Thymus (tissue), 14 donors: ENCODE measurements around the gene SCN1B. TPM values are rescaled to one million over a fixed set of nuclear protein-coding genes. Genes with fewer than 3 reads are reported as not detected.

ENCODE experiments used
- DNase-seq, 9 donors: peaks; one replicate each; pipeline ENCODE4 v3.0.0-alpha.2; 2013; ENCODE audit warnings: low spot score in 9 of 9, low read depth in 6 of 9, missing footprints in 1 of 9
- H3K27ac ChIP-seq, 2 donors: one replicate each; pipeline ENCODE4 v1.5.1; 2013; ENCODE audit warnings: control low read depth in 1 of 2, low read depth in 1 of 2, low read length in 1 of 2, mild to moderate bottlenecking in 1 of 2, moderate library complexity in 1 of 2
- H3K27me3 ChIP-seq, 2 donors: one replicate each; pipeline ENCODE4 v1.5.1; 2013; ENCODE audit warnings: low read length in 1 of 2; ENCODE audit not compliant: control insufficient read depth in 2 of 2, insufficient read depth in 1 of 2
- H3K36me3 ChIP-seq, 2 donors: one replicate each; pipeline ENCODE4 v1.5.1; 2013; ENCODE audit warnings: low read length in 1 of 2, mild to moderate bottlenecking in 1 of 2, moderate library complexity in 1 of 2; ENCODE audit not compliant: control insufficient read depth in 2 of 2, insufficient read depth in 2 of 2
- H3K4me1 ChIP-seq, 2 donors: one replicate each; pipeline ENCODE4 v1.5.1; 2013; ENCODE audit warnings: low read length in 2 of 2; ENCODE audit not compliant: control insufficient read depth in 2 of 2, insufficient read depth in 2 of 2
- H3K4me3 ChIP-seq, 2 donors: one replicate each; pipeline ENCODE4 v1.5.1; 2013; ENCODE audit warnings: low read length in 2 of 2, control low read depth in 1 of 2, mild to moderate bottlenecking in 1 of 2
- H3K9me3 ChIP-seq, 2 donors: one replicate each; pipeline ENCODE4 v1.5.1; 2013; ENCODE audit warnings: low read length in 1 of 2, mild to moderate bottlenecking in 1 of 2; ENCODE audit not compliant: control insufficient read depth in 2 of 2, insufficient read depth in 1 of 2
- whole genome bisulfite sequencing: extraction: QIAGEN DNeasy Blood & Tissue Kit; methylation state at CpG from one replicate; pipeline ENCODE4 v1.1.7; 2013; 5-methylcytosine and 5-hydroxymethylcytosine counted together
- long read RNA-seq, 10 donors: transcript quantifications; one replicate each; lab custom pipeline, GENCODE V29; 2026
- polyA plus RNA-seq: library from polyadenylated mRNA; stranded (reverse); fragments of 200-250 nt; gene quantifications from one replicate; pipeline ENCODE4 v1.2.3, GENCODE V29; 2013
- total RNA-seq: library from RNA; stranded (reverse); fragments of 120-200 nt; gene quantifications from one replicate; pipeline ENCODE4 v1.2.4, GENCODE V29; 2013
- donor health status: healthy.

The SCN1B gene
- 0.28 TPM for total RNA-seq
- 3.4 TPM for polyA plus RNA-seq
- long read RNA-seq, donor 1 = 0 reads
- long read RNA-seq, donor 2, partial matches to known transcripts = 0 of 1 reads
- long read RNA-seq, donor 2, other reads (novel, unspliced or antisense) = 0 of 1 reads
- long read RNA-seq, donor 3 = 0 reads
- long read RNA-seq, donor 4 = 0 reads
- long read RNA-seq, donor 5 = 0 reads
- long read RNA-seq, donor 6, partial matches to known transcripts = 0 of 1 reads
- long read RNA-seq, donor 6, other reads (novel, unspliced or antisense) = 0 of 1 reads
- long read RNA-seq, donor 7, partial matches to known transcripts = 0 of 1 reads
- long read RNA-seq, donor 7, other reads (novel, unspliced or antisense) = 0 of 1 reads
- long read RNA-seq, donor 8 = 0 reads
- long read RNA-seq, donor 9 = 0 reads
- long read RNA-seq, donor 10 = 0 reads

GRCh38 chr19:35030257-35031071 is at the start of gene SCN1B:
Gene SCN1B, plus strand, starts transcription at chr19:35030470. Its CDS starts 351 bp downstream, at chr19:35030821.
- no peak within 1 kb of the TSS for H3K27ac ChIP-seq

GRCh38 chr19:34982275-34982674 is 48.0 kb upstream of the SCN1B start:
- Histone ChIP-seq H3K9me3 (no peaks in the 10 kb centered on the region), H3K4me1 (peaks cover 4 to 7% of the 10 kb centered on the region in 2 donors), H3K27ac (no peak overlapping the region), H3K4me3 (no peak overlapping the region), H3K27me3 (no peaks in the 10 kb centered on the region), H3K36me3 (no peaks in the 10 kb centered on the region)
- no peak for DNase-seq
- WGBS = 94% methylated on average over 5 of the region's 5 CpGs

More at GRCh38 chr19:35030257-35031071, at the start of gene SCN1B:
- DNase-seq = peak in 1 of 9 donors; percentile 15
- WGBS = under 1% methylated on average over 118 of the region's 118 CpGs
- Histone ChIP-seq H3K4me1 (no peaks in the 10 kb centered on the region), H3K27me3 (peaks cover 36 to 49% of the 10 kb centered on the region in 2 donors), H3K4me3 (peak within 1 kb of the TSS in 1 of 2 donors; percentile 42), H3K9me3 (no peaks in the 10 kb centered on the region), H3K36me3 (peaks cover 22 to 23% of the 10 kb centered on the region in 2 donors)

- WGBS = 96% methylated on average over 4 of the region's 4 CpGs
Measured at GRCh38 chr19:34983786-34984185, 46.5 kb upstream of the SCN1B start.

GRCh38 chr19:34984287-34984686 is 46.0 kb upstream of the SCN1B start:
- DNase-seq = no peak
- 99% methylated on average over 3 of the region's 3 CpGs for WGBS

More at GRCh38 chr19:34983786-34984185, 46.5 kb upstream of the SCN1B start:
- Histone ChIP-seq H3K4me3 (no peak overlapping the region), H3K27ac (no peak overlapping the region), H3K9me3 (no peaks in the 10 kb centered on the region), H3K27me3 (no peaks in the 10 kb centered on the region), H3K36me3 (no peaks in the 10 kb centered on the region), H3K4me1 (peaks cover 4 to 7% of the 10 kb centered on the region in 2 donors)
- DNase-seq = no peak

GRCh38 chr19:34985249-34986022 is 44.8 kb upstream of the SCN1B start:
- H3K27ac ChIP-seq = peak overlapping the region; percentile 68 to 73
- peak in 1 of 9 donors; percentile 52 for DNase-seq
- H3K4me3 ChIP-seq = no peak overlapping the region
- no peaks in the 10 kb centered on the region for H3K9me3 ChIP-seq
- 18% methylated on average over 7 of the region's 7 CpGs for WGBS
- no peaks in the 10 kb centered on the region for H3K27me3 ChIP-seq
- H3K4me1 ChIP-seq = peaks cover 4 to 7% of the 10 kb centered on the region in 2 donors
- H3K36me3 ChIP-seq = no peaks in the 10 kb centered on the region

More at GRCh38 chr19:34984287-34984686, 46.0 kb upstream of the SCN1B start:
- no peaks in the 10 kb centered on the region for H3K36me3 ChIP-seq
- no peak overlapping the region for H3K4me3 ChIP-seq
- H3K4me1 ChIP-seq = peaks cover 4 to 7% of the 10 kb centered on the region in 2 donors
- no peaks in the 10 kb centered on the region for H3K27me3 ChIP-seq
- H3K9me3 ChIP-seq = no peaks in the 10 kb centered on the region
- H3K27ac ChIP-seq = no peak overlapping the region

GRCh38 chr19:34988119-34988518 is 42.2 kb upstream of the SCN1B start:
- DNase-seq = no peak

DNA sequence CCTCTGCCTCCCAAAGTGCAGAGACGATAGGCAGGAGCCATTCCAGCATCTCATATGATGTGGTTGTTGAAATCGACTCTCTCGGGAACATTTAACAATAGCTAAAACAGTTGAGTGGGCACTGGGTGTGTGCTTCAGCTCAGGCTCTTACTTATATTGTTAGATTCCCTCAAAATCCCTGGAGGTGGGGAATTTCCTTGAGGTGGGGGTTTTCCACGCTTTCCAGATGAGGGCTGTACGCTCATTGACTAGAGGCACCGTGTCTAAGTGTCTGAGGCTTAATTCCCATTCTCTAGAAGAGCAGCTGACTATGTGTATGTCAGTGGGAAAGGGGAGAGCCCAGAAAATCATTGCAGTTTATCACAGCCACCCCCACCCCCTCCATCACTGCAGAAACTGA is 41.0 kb upstream of the SCN1B start:
- 90% methylated on average over 6 of the region's 6 CpGs for WGBS

More at GRCh38 chr19:34988119-34988518, 42.2 kb upstream of the SCN1B start:
- Histone ChIP-seq H3K27ac (no peak overlapping the region), H3K36me3 (no peaks in the 10 kb centered on the region), H3K4me1 (peaks cover 4 to 9% of the 10 kb centered on the region in 2 donors), H3K4me3 (no peak overlapping the region), H3K9me3 (no peaks in the 10 kb centered on the region), H3K27me3 (no peaks in the 10 kb centered on the region)
- 100% methylated on average over 1 of the region's 1 CpG for WGBS

GRCh38 chr19:34990578-34991192 is 39.6 kb upstream of the SCN1B start:
- H3K9me3 ChIP-seq = peaks cover 0 to 13% of the 10 kb centered on the region in 2 donors
- no peak overlapping the region for H3K27ac ChIP-seq
- H3K4me1 ChIP-seq = peaks cover 3 to 10% of the 10 kb centered on the region in 2 donors
- H3K27me3 ChIP-seq = no peaks in the 10 kb centered on the region
- no peak overlapping the region for H3K4me3 ChIP-seq
- 91% methylated on average over 13 of the region's 13 CpGs for WGBS
- no peak for DNase-seq
- H3K36me3 ChIP-seq = no peaks in the 10 kb centered on the region

More for the DNA sequence above, 41.0 kb upstream of the SCN1B start:
- Histone ChIP-seq H3K27ac (no peak overlapping the region), H3K27me3 (no peaks in the 10 kb centered on the region), H3K9me3 (peaks cover 0 to 2% of the 10 kb centered on the region in 2 donors), H3K36me3 (no peaks in the 10 kb centered on the region), H3K4me1 (peaks cover 4 to 10% of the 10 kb centered on the region in 2 donors), H3K4me3 (no peak overlapping the region)
- DNase-seq = no peak
